Measurements from ENCODE around the gene CYP26C1.

Gene CYP26C1

DNA sequence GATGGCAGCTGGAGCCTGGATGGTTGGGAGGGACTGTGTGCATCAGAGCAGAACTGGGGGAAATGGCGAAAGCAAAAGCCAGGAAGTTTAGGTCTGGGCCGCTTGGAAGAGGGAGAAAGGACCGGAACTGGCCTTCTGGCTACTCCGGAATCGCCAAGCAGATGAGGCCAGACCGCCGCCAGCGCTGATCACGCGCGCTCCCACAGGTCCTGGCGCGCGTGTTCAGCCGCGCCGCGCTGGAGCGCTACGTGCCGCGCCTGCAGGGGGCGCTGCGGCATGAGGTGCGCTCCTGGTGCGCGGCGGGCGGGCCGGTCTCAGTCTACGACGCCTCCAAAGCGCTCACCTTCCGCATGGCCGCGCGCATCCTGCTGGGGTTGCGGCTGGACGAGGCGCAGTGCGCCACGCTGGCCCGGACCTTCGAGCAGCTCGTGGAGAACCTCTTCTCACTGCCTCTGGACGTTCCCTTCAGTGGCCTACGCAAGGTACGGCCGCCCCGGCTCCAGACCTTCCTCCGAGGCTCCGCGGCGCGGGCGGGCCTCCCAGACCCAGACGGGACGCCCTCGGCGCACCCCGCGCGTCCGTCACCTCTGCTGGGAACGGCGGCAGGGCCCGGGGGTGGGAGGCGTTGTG is 2.0 kb downstream of the CYP26C1 start:
- no peak overlapping the region for H3K27ac ChIP-seq
- H3K4me3 ChIP-seq: no peak overlapping the region
- peaks cover 37 to 51% (median 43%) of the 10 kb centered on the region in 11 experiments for H3K36me3 ChIP-seq
- peaks cover 0 to 16% (median 0%) of the 10 kb centered on the region in 11 experiments; a peak in 4 of 22 replicates for H4K20me1 ChIP-seq
- no peak overlapping the region for H3K4me2 ChIP-seq
- no peak for TF ChIP-seq Cebpa-rat (IDR thresholded peaks at IDR 0.05)
- no peak overlapping the region for H3K9ac ChIP-seq
- no peaks in the 10 kb centered on the region for H3K4me1 ChIP-seq
- peaks cover 38 to 48% (median 45%) of the 10 kb centered on the region in 11 experiments for H3K9me3 ChIP-seq (replicated peaks in 1 of 11)
- peaks cover 25 to 33% (median 27%) of the 10 kb centered on the region in 11 experiments for H3K27me3 ChIP-seq

DNA sequence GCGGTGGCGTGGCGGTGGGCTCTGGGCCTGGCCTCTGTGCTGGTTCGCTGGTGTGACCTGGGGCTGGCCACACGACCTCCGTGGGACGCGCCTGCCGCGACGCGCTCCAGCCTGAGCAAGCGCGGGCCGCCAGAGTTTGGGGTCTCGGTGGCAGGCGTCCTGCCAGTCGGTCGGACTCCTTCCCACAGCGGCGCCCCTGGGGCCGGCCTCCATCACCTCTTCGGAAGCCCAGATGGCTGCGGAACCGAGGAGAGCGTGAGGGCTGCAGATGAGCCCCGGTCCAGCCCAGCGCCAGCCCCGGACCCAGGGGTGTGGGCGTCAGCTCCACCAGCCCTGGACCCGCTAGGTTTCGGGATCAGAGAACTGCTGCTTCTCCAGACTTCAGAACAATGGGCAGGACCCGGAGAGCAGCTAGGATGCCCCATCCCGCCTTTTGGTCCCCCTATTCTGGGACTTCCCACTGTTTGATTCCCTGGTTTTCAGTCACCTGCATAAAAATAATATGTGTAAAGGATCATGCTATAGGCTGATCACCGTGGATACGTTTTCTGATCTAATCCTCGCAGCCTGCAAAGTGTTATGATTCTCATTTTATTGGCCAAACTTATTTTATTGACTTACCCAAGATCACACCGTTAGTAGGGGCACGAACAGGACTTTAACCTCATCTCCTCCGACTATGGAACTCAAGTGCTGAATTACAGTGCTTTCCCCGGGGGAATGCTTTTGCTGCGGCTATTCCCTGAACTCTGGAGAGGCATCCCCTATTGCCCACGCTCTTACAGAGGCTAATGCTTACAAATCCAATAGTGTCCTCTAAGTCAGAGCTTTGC is 2.8 kb downstream of the CYP26C1 start:
- no peak overlapping the region for H3K27ac ChIP-seq
- peaks cover 37 to 46% (median 43%) of the 10 kb centered on the region in 11 experiments for H3K36me3 ChIP-seq
- peaks cover 0 to 5% (median 3%) of the 10 kb centered on the region in 10 experiments; a peak in 6 of 20 replicates for H3K4me1 ChIP-seq
- no peak overlapping the region for H3K4me3 ChIP-seq
- no peak overlapping the region for H3K4me2 ChIP-seq
- no peak overlapping the region for H3K9ac ChIP-seq
- peaks cover 32 to 41% (median 34%) of the 10 kb centered on the region in 11 experiments for H3K27me3 ChIP-seq
- no peak for TF ChIP-seq Cebpa-rat (IDR thresholded peaks at IDR 0.05)
- peaks cover 0 to 22% (median 3%) of the 10 kb centered on the region in 11 experiments; a peak in 10 of 22 replicates for H4K20me1 ChIP-seq
- peaks cover 38 to 48% (median 46%) of the 10 kb centered on the region in 11 experiments for H3K9me3 ChIP-seq (replicated peaks in 1 of 11)

DNA sequence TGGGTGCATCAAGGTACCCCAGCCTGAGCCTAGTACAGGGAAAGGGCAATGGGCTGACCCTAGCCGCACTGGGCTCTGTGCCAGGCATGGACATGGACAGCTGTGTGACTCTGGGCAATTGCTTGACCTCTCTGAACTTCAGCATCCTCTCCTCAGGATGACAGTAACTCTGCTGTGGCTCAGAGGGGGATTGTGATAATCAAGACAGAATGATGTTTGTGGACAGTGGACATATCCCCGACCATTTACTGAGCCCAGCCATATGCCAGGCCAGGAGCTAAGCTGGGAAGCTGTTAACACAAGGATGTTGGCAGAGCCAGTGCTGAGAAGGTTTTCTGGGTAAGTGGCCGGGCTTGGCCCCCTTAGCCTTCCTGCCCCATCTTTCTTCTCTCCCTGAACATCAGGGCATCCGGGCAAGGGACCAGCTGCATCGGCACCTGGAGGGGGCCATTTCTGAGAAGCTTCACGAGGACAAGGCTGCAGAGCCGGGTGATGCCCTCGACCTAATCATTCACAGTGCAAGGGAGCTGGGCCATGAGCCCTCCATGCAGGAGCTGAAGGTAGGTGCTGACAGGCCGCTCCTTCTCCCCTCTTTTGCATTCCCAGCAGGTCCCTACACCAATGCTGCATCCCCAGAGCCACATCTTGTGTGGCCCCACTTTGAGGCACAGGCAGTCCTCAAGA is 3.5 kb downstream of the CYP26C1 start:
- no peak for TF ChIP-seq Cebpa-rat (IDR thresholded peaks at IDR 0.05)
- peaks cover 40 to 48% (median 42%) of the 10 kb centered on the region in 11 experiments for H3K27me3 ChIP-seq
- H3K36me3 ChIP-seq: peaks cover 31 to 41% (median 38%) of the 10 kb centered on the region in 11 experiments
- no peak overlapping the region for H3K4me2 ChIP-seq
- peaks cover 0 to 6% (median 5%) of the 10 kb centered on the region in 10 experiments; a peak in 6 of 20 replicates for H3K4me1 ChIP-seq
- H3K9me3 ChIP-seq (replicated peaks in 1 of 11): peaks cover 38 to 45% (median 41%) of the 10 kb centered on the region in 11 experiments
- H4K20me1 ChIP-seq: peaks cover 0 to 30% (median 4%) of the 10 kb centered on the region in 11 experiments; a peak in 11 of 22 replicates
- no peak overlapping the region for H3K27ac ChIP-seq
- H3K9ac ChIP-seq: no peak overlapping the region
- no peak overlapping the region for H3K4me3 ChIP-seq

DNA sequence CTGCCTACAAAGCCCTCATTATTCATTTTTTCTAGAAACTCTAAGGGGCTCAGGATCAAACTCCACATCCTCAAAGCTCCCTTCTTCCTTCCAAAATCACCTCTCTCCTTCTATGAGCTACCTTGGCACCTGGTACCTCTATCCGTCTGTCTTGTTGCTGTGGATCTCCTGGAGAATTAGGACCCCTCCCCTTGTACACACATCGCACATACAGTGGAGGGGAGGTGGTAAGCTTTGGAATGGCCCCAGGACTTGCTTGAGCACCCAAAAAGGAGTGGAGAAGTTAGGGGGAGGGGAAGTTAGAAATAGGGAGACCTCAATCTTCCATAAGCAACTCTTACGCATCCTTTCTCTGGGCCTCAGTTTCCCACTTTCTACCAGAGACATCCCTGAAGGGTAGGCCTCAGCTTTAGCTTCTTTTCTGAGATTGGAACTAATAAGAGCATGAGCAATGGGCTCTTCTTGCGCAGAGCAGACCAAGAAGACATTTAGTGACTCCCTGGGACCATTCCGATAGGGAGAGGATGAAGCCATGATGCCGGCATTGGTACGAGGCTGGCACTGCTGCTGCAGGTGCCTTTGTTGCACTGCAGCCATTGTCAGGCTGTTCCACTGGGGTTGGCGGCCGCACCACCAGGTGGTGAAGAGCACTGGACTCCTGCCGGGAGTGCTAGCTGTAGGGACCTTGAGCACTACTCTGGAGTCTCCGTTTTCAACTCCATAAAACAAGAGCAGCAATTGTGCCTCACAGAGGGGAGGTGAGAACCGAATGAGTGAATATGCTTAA is 4.5 kb downstream of the CYP26C1 start:
- Histone ChIP-seq H3K4me2 (no peak overlapping the region), H4K20me1 (peaks cover 0 to 39% (median 5%) of the 10 kb centered on the region in 11 experiments; a peak in 11 of 22 replicates), H3K4me3 (no peak overlapping the region), H3K27ac (no peak overlapping the region), H3K4me1 (peaks cover 0 to 6% (median 5%) of the 10 kb centered on the region in 10 experiments; a peak in 6 of 20 replicates), H3K9ac (no peak overlapping the region), H3K27me3 (peaks cover 49 to 58% (median 51%) of the 10 kb centered on the region in 11 experiments), H3K9me3 (replicated peaks in 1 of 11) (peaks cover 30 to 36% (median 32%) of the 10 kb centered on the region in 11 experiments), H3K36me3 (peaks cover 21 to 31% (median 29%) of the 10 kb centered on the region in 11 experiments)
- no peak for TF ChIP-seq Cebpa-rat (IDR thresholded peaks at IDR 0.05)

DNA sequence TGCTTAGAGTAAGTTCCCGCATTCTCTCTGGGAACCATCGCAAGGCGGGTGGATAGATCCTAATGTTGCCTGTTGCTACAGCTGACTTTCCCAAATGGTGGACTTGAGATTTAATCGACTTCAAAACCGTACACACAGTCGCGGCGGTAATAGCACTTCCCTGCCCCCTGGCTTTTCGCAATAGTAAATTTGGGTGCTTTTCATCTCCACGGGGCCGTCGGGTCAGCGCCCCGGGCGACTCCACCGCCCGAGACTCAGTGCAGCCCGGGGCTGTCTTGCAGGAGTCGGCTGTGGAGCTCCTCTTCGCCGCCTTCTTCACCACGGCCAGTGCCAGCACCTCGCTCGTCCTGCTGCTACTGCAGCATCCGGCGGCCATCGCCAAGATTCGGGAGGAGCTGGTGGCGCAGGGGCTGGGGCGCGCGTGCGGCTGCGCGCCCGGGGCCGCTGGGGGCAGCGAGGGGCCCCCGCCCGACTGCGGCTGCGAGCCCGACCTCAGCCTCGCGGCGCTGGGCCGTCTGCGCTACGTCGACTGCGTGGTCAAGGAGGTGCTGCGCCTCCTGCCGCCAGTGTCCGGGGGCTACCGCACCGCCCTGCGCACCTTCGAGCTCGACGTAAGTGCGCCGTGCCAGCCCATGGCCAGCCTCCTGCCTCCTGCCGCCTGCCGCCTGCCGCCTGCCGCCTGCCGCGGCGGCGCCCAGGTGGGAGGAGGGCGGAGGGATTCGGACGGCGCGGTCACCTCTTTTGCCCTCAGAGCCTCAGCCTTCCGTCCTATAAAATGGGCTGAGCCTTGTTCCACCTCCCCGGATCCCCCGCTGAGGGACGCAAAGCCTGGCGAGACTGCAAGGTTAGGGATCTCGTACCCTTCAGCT is 5.3 kb downstream of the CYP26C1 start:
- Histone ChIP-seq H3K4me2 (no peak overlapping the region), H3K27me3 (peaks cover 57 to 66% (median 60%) of the 10 kb centered on the region in 11 experiments), H3K27ac (no peak overlapping the region), H3K9me3 (replicated peaks in 1 of 11) (peaks cover 22 to 28% (median 24%) of the 10 kb centered on the region in 11 experiments), H3K4me1 (peaks cover 0 to 6% (median 5%) of the 10 kb centered on the region in 10 experiments; a peak in 6 of 20 replicates), H4K20me1 (peaks cover 0 to 47% (median 9%) of the 10 kb centered on the region in 11 experiments; a peak in 12 of 22 replicates), H3K4me3 (no peak overlapping the region), H3K9ac (no peak overlapping the region), H3K36me3 (peaks cover 13 to 23% (median 20%) of the 10 kb centered on the region in 11 experiments; a peak in 21 of 22 replicates)
- TF ChIP-seq Cebpa-rat (IDR thresholded peaks at IDR 0.05): no peak

DNA sequence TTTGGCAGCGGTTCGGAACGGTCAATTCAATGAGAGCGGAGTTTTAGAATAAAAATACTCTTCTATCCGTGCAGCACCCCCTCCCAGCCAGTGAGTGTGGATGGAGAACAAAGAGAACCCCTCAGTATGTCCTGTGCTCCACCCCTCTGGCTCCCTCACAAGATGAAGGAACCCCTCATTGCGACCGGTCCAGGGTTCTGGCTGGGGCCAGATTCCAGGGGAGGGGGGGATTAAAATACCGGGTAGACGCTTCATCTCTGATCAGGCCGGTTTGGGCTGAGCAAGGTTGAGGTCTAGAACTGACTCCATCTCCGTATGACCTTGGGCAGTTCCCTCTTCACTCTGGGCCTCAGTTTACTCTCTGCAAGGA is 5.9 kb downstream of the CYP26C1 start:
- peaks cover 62 to 72% (median 65%) of the 10 kb centered on the region in 11 experiments for H3K27me3 ChIP-seq
- no peak for TF ChIP-seq Cebpa-rat (IDR thresholded peaks at IDR 0.05)
- no peak overlapping the region for H3K27ac ChIP-seq
- H4K20me1 ChIP-seq: peaks cover 0 to 50% (median 9%) of the 10 kb centered on the region in 11 experiments; a peak in 12 of 22 replicates
- peaks cover 15 to 21% (median 17%) of the 10 kb centered on the region in 11 experiments for H3K9me3 ChIP-seq (replicated peaks in 1 of 11)
- peaks cover 7 to 17% (median 14%) of the 10 kb centered on the region in 11 experiments; a peak in 20 of 22 replicates for H3K36me3 ChIP-seq
- no peak overlapping the region for H3K4me3 ChIP-seq
- no peak overlapping the region for H3K4me2 ChIP-seq
- no peak overlapping the region for H3K9ac ChIP-seq
- H3K4me1 ChIP-seq: peaks cover 0 to 6% (median 5%) of the 10 kb centered on the region in 10 experiments; a peak in 6 of 20 replicates
